ENCODE measurements around the gene DSG4.

Gene DSG4

GRCh38 chr18:31417850-31418249, 41.3 kb downstream of the DSG4 start:
- no peak overlapping the region for H2AK5ac ChIP-seq (ENCODE audit: low read depth, low read length)
- H3K4me1 ChIP-seq (ENCODE audit: control insufficient read depth in 2 of 2, insufficient read depth in 1 of 2, low read depth in 1 of 2, low read length in 2 of 2): no peaks in the 10 kb centered on the region
- H3K36me3 ChIP-seq (replicated peaks in 1 of 2; ENCODE audit: control insufficient read depth in 2 of 2, insufficient read depth in 2 of 2, low read length in 2 of 2): no peaks in the 10 kb centered on the region
- no peak overlapping the region for H2BK12ac ChIP-seq (ENCODE audit: low read length)
- no peak overlapping the region for H2BK120ac ChIP-seq (ENCODE audit: low read depth, low read length)
- H3K4ac ChIP-seq (ENCODE audit: low read length): no peak overlapping the region
- H3K9ac ChIP-seq (ENCODE audit: low read depth, low read length, poor library complexity): no peak overlapping the region
- H2BK15ac ChIP-seq (ENCODE audit: low read length): no peak overlapping the region
- no peak overlapping the region for H4K8ac ChIP-seq (ENCODE audit: low read depth, low read length)
- no peak overlapping the region for H3K27ac ChIP-seq (replicated peaks; ENCODE audit: low read length)
- H3K9me3 ChIP-seq (replicated peaks in 1 of 2; ENCODE audit: control insufficient read depth in 2 of 2, insufficient read depth in 1 of 2, low read depth in 1 of 2, low read length in 2 of 2): no peaks in the 10 kb centered on the region
- no peak overlapping the region for H3K18ac ChIP-seq (ENCODE audit: low read length)
- H3K23ac ChIP-seq (ENCODE audit: low read depth, low read length, poor library complexity): no peak overlapping the region
- H3K4me3 ChIP-seq (ENCODE audit: low read length in 2 of 2): no peak overlapping the region
- no peaks in the 10 kb centered on the region for H3K27me3 ChIP-seq (ENCODE audit: control insufficient read depth in 3 of 3, insufficient read depth in 3 of 3, low read depth in 1 of 3, low read length in 3 of 3)
- no peak overlapping the region for H2AFZ ChIP-seq (ENCODE audit: low read length)
- H4K91ac ChIP-seq (ENCODE audit: low read depth, low read length, poor library complexity): no peak overlapping the region
- no peak overlapping the region for H3K4me2 ChIP-seq (ENCODE audit: insufficient read depth, low read length, poor library complexity, severe bottlenecking)
- H3K79me1 ChIP-seq (ENCODE audit: low read depth, low read length): no peaks in the 10 kb centered on the region
- H2BK5ac ChIP-seq (ENCODE audit: low read length): no peak overlapping the region
- DNase-seq (ENCODE audit: low spot score): no peak
- no peak overlapping the region for H3K14ac ChIP-seq (ENCODE audit: low read length)

- Histone ChIP-seq H3K9me3 (replicated peaks in 1 of 2; ENCODE audit: control insufficient read depth in 2 of 2, insufficient read depth in 1 of 2, low read depth in 1 of 2, low read length in 2 of 2) (no peaks in the 10 kb centered on the region), H3K79me1 (ENCODE audit: low read depth, low read length) (no peaks in the 10 kb centered on the region), H2BK120ac (ENCODE audit: low read depth, low read length) (no peak overlapping the region), H3K4me3 (ENCODE audit: low read length in 2 of 2) (no peak overlapping the region), H3K36me3 (replicated peaks in 1 of 2; ENCODE audit: control insufficient read depth in 2 of 2, insufficient read depth in 2 of 2, low read length in 2 of 2) (no peaks in the 10 kb centered on the region), H3K23ac (ENCODE audit: low read depth, low read length, poor library complexity) (no peak overlapping the region), H3K4ac (ENCODE audit: low read length) (no peak overlapping the region), H3K4me1 (ENCODE audit: control insufficient read depth in 2 of 2, insufficient read depth in 1 of 2, low read depth in 1 of 2, low read length in 2 of 2) (no peaks in the 10 kb centered on the region), H3K9ac (ENCODE audit: low read depth, low read length, poor library complexity) (no peak overlapping the region), H2AK5ac (ENCODE audit: low read depth, low read length) (no peak overlapping the region), H3K4me2 (ENCODE audit: insufficient read depth, low read length, poor library complexity, severe bottlenecking) (no peak overlapping the region), H2BK5ac (ENCODE audit: low read length) (no peak overlapping the region), H2BK15ac (ENCODE audit: low read length) (no peak overlapping the region), H4K8ac (ENCODE audit: low read depth, low read length) (no peak overlapping the region), H3K27ac (replicated peaks; ENCODE audit: low read length) (no peak overlapping the region), H3K18ac (ENCODE audit: low read length) (no peak overlapping the region), H3K27me3 (ENCODE audit: control insufficient read depth in 3 of 3, insufficient read depth in 3 of 3, low read depth in 1 of 3, low read length in 3 of 3) (no peaks in the 10 kb centered on the region), H2BK12ac (ENCODE audit: low read length) (no peak overlapping the region), H3K14ac (ENCODE audit: low read length) (no peak overlapping the region), H4K91ac (ENCODE audit: low read depth, low read length, poor library complexity) (no peak overlapping the region), H2AFZ (ENCODE audit: low read length) (no peak overlapping the region)
- no peak for DNase-seq (ENCODE audit: low spot score)
- no CpG with 5 or more reads among the region's 7 CpGs for WGBS, 2 donors (ENCODE audit: extremely low coverage in 2 of 2, insufficient read length in 2 of 2, insufficient replicate concordance in 1 of 2)
These were observed 42.9 kb downstream of the DSG4 start for GRCh38 chr18:31419457-31419932.

GRCh38 chr18:31420032-31420431, 43.5 kb downstream of the DSG4 start:
- H3K79me1 ChIP-seq (ENCODE audit: low read depth, low read length): no peaks in the 10 kb centered on the region
- no peak for DNase-seq (ENCODE audit: low spot score)
- H3K23ac ChIP-seq (ENCODE audit: low read depth, low read length, poor library complexity): no peak overlapping the region
- no peak overlapping the region for H4K8ac ChIP-seq (ENCODE audit: low read depth, low read length)
- H2BK120ac ChIP-seq (ENCODE audit: low read depth, low read length): no peak overlapping the region
- no peak overlapping the region for H3K4me3 ChIP-seq (ENCODE audit: low read length in 2 of 2)
- no peak overlapping the region for H2BK12ac ChIP-seq (ENCODE audit: low read length)
- no peak overlapping the region for H4K91ac ChIP-seq (ENCODE audit: low read depth, low read length, poor library complexity)
- no peak overlapping the region for H2BK15ac ChIP-seq (ENCODE audit: low read length)
- no peak overlapping the region for H3K18ac ChIP-seq (ENCODE audit: low read length)
- no peak overlapping the region for H3K9ac ChIP-seq (ENCODE audit: low read depth, low read length, poor library complexity)
- no peaks in the 10 kb centered on the region for H3K27me3 ChIP-seq (ENCODE audit: control insufficient read depth in 3 of 3, insufficient read depth in 3 of 3, low read depth in 1 of 3, low read length in 3 of 3)
- H3K9me3 ChIP-seq (replicated peaks in 1 of 2; ENCODE audit: control insufficient read depth in 2 of 2, insufficient read depth in 1 of 2, low read depth in 1 of 2, low read length in 2 of 2): no peaks in the 10 kb centered on the region
- H2AK5ac ChIP-seq (ENCODE audit: low read depth, low read length): no peak overlapping the region
- no CpG with 5 or more reads among the region's 6 CpGs for WGBS, 2 donors (ENCODE audit: extremely low coverage in 2 of 2, insufficient read length in 2 of 2, insufficient replicate concordance in 1 of 2)
- no peaks in the 10 kb centered on the region for H3K4me1 ChIP-seq (ENCODE audit: control insufficient read depth in 2 of 2, insufficient read depth in 1 of 2, low read depth in 1 of 2, low read length in 2 of 2)
- no peak overlapping the region for H3K14ac ChIP-seq (ENCODE audit: low read length)
- no peak overlapping the region for H3K27ac ChIP-seq (replicated peaks; ENCODE audit: low read length)
- H3K4me2 ChIP-seq (ENCODE audit: insufficient read depth, low read length, poor library complexity, severe bottlenecking): no peak overlapping the region
- H3K4ac ChIP-seq (ENCODE audit: low read length): no peak overlapping the region
- no peak overlapping the region for H2BK5ac ChIP-seq (ENCODE audit: low read length)
- no peaks in the 10 kb centered on the region for H3K36me3 ChIP-seq (replicated peaks in 1 of 2; ENCODE audit: control insufficient read depth in 2 of 2, insufficient read depth in 2 of 2, low read length in 2 of 2)
- no peak overlapping the region for H2AFZ ChIP-seq (ENCODE audit: low read length)

- Histone ChIP-seq H2BK15ac (ENCODE audit: low read length) (no peak overlapping the region), H3K18ac (ENCODE audit: low read length) (no peak overlapping the region), H4K91ac (ENCODE audit: low read depth, low read length, poor library complexity) (no peak overlapping the region), H3K79me1 (ENCODE audit: low read depth, low read length) (no peaks in the 10 kb centered on the region), H2AFZ (ENCODE audit: low read length) (no peak overlapping the region), H2AK5ac (ENCODE audit: low read depth, low read length) (no peak overlapping the region), H3K4me3 (ENCODE audit: low read length in 2 of 2) (no peak overlapping the region), H3K4me1 (ENCODE audit: control insufficient read depth in 2 of 2, insufficient read depth in 1 of 2, low read depth in 1 of 2, low read length in 2 of 2) (no peaks in the 10 kb centered on the region), H2BK120ac (ENCODE audit: low read depth, low read length) (no peak overlapping the region), H3K36me3 (replicated peaks in 1 of 2; ENCODE audit: control insufficient read depth in 2 of 2, insufficient read depth in 2 of 2, low read length in 2 of 2) (no peaks in the 10 kb centered on the region), H2BK12ac (ENCODE audit: low read length) (no peak overlapping the region), H3K9me3 (replicated peaks in 1 of 2; ENCODE audit: control insufficient read depth in 2 of 2, insufficient read depth in 1 of 2, low read depth in 1 of 2, low read length in 2 of 2) (no peaks in the 10 kb centered on the region), H3K27ac (replicated peaks; ENCODE audit: low read length) (no peak overlapping the region), H3K9ac (ENCODE audit: low read depth, low read length, poor library complexity) (no peak overlapping the region), H3K14ac (ENCODE audit: low read length) (no peak overlapping the region), H3K23ac (ENCODE audit: low read depth, low read length, poor library complexity) (no peak overlapping the region), H3K27me3 (ENCODE audit: control insufficient read depth in 3 of 3, insufficient read depth in 3 of 3, low read depth in 1 of 3, low read length in 3 of 3) (peaks cover 0 to 3% (median 0%) of the 10 kb centered on the region in 3 experiments), H4K8ac (ENCODE audit: low read depth, low read length) (no peak overlapping the region), H2BK5ac (ENCODE audit: low read length) (no peak overlapping the region), H3K4ac (ENCODE audit: low read length) (no peak overlapping the region), H3K4me2 (ENCODE audit: insufficient read depth, low read length, poor library complexity, severe bottlenecking) (no peak overlapping the region)
- DNase-seq (ENCODE audit: low spot score): no peak
- no CpG with 5 or more reads among the region's 2 CpGs for WGBS, 2 donors (ENCODE audit: extremely low coverage in 2 of 2, insufficient read length in 2 of 2, insufficient replicate concordance in 1 of 2)
These were observed 43.9 kb downstream of the DSG4 start for GRCh38 chr18:31420524-31420923.

Data from neuronal stem cell (in vitro differentiated cells).